HuH-7 (cell line): Measurements from ENCODE around the gene ITLN2.
"Not testable (repeated sequence)": the region's sequence is repeated elsewhere in the genome, so short reads cannot be mapped to it uniquely, and the experiment has no call there.

Experiments
- DNase-seq: peaks from one replicate; pipeline ENCODE4 v3.0.0; 2011; ENCODE audit warnings: low spot score

ITLN2 gene

GRCh38 chr1:160954158-160955104 lies at the start of gene ITLN2:
Gene ITLN2 (minus strand): TSS chr1:160954809. CDS start chr1:160954741, 68 bp downstream.
- peak; percentile 68 for DNase-seq

DNA sequence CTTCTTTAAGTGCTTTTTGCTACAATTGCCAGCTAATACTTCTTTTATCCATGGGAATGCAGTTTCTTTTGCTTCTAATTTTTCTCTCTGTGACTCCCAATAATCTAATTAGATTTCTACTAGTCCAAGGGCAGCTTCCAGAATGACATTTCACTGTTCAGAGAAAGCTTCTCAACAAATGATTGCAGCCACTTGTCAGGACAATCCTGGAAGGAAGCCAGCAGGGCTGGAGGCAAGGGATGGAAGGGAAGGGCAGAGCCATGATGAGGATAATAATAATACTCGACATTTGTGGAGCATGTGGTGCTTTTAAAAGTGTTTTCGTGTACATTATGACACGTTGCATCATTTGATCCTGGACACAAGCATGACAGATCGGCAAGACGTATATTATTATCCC lies 46.9 kb upstream of the ITLN2 start:
- no peak for DNase-seq

GRCh38 chr1:161000736-161001480 lies 46.3 kb upstream of the ITLN2 start:
- DNase-seq: no peak

- DNase-seq: no peak
These were observed 44.8 kb upstream of the ITLN2 start for GRCh38 chr1:160999376-160999775.

- DNase-seq: peak; percentile 57
These were observed 42.9 kb upstream of the ITLN2 start for GRCh38 chr1:160997323-160998038.

GRCh38 chr1:160996178-160996577 lies 41.6 kb upstream of the ITLN2 start:
- DNase-seq: no peak

- no peak for DNase-seq
These were observed 39.1 kb upstream of the ITLN2 start for GRCh38 chr1:160993544-160994193.

DNA sequence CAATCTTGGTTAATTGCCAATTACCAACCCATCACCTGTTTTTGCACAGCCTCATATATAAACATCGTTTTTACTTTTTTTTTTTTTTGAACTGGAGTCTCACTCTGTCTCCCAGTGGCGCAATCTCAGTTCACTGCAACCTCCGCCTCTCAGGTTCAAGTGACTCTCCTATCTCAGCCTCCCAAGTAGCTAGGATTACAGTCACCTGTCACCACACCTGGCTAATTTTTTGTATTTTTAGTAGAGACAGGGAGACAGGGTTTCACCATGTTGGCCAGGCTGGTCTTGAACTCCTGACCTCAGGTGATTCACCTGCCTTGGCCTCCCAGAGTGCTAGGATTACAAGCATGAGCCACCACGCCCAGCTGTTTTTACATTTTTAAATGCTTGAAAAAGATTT lies 37.4 kb upstream of the ITLN2 start:
- DNase-seq: not testable (repeated sequence)

DNA sequence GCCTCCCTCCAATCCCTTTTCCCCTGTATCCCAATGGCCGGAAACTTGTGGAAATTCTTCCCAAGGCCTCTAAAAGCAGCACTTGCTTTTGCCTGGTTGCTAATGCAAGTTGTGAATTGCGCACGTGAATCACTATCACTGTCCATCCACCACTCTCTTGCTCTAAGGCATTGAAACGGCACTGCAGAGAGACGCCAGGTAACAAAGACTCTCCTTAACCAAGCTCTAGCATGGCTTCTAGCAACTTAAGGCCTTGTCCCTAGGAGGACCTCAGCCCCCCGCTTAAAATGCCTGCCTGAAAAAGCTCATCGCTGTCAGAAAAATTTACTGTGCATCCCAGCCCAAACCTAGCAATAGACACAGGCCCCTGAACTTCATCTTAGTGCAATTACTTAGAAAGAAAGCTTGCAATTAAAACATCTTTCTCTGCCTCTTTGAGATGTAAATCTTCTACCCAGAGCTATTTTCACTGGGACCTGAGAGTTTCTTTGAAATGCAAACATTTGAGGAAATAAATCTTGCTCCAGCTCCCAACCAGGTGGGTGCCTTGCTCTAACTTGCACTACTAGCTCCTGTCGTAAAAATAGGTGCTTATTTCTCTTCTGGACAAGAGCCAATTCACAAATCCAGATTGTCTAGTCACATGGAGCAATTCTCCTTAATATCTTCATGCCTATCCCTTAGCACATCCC lies 32.9 kb upstream of the ITLN2 start:
- DNase-seq: no peak

GRCh38 chr1:160985723-160986122 lies 31.1 kb upstream of the ITLN2 start:
- DNase-seq: no peak

DNA sequence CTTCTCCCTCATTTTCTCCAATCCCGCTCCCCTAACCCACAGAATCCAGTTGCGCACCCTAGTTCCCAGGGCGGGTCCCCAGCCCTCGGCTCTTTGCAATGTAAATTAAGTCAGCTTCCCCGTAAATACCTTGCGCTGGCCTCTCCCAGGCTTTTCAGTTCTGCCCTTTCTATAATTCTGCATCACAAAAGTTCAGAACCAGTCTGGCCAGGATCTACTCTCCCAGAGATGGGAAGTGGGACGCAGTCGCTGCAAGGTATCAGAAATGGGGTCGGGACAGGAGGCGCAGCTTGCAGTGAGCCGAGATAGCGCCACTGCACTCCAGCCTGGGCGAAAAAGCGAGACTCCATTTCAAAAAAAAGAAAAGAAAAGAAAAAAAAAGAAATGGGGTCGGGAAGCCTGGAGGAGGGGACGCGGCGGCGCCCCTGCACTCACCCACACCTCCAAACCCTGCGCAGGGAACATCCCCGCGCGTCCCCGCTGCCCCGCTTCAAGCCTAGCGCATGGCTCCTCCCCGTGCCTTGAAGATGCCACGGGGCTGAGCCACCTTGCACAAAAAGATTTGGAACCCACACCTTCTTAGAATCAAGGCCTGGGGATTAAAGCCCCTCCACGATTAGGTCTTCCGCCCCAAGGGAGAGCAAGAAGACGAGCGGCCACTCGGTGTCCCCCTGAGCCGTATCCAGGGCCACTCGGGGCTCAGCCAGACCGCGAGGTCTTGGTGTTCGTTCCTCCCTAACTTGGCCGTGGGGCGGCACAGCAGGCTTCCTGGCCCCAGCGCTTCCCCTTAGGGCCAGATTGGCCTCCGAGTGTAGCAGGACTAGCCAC lies 27.2 kb upstream of the ITLN2 start:
- no peak for DNase-seq

DNA sequence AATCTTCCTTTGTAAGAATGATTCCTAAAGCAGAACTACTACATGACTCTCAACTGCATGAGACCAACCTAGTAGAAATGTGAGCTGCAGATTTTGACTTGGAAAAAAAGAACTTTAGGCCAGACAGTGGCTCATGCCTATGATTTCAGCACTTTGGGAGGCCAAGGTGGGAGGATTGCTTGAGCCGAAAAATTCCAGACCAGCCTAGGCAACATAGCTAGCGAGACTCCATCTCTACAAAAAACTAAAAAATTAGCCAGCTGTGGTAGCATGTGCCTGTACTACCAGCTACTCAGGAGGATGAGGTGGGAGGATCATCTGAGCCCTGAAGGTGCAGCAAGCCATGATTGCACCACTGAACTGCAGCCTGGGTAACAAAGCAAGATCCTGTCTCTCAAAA lies 24.7 kb upstream of the ITLN2 start:
- DNase-seq: no peak

DNA sequence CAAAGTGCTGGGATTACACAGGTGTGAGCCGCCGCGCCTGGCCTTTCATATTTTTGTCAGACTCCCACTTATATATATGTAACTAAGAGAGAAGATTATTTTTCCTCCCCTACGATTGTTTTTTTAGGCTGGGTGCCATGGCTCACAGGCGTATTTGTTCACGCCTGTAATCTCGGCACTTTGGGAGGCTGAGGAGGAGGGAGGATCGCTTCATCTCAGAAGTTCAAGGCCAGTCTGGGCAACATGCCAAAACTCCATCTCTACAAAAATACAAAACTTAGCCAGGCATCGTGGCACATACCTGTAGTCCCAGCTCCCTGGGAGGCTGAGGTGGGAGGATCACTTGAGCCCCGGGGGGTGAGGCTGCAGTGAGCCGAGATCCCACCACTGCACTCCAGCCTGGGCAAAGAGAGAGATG lies 23.9 kb upstream of the ITLN2 start:
- DNase-seq: no peak

GRCh38 chr1:160975026-160975425 lies 20.4 kb upstream of the ITLN2 start:
- no peak for DNase-seq

DNA sequence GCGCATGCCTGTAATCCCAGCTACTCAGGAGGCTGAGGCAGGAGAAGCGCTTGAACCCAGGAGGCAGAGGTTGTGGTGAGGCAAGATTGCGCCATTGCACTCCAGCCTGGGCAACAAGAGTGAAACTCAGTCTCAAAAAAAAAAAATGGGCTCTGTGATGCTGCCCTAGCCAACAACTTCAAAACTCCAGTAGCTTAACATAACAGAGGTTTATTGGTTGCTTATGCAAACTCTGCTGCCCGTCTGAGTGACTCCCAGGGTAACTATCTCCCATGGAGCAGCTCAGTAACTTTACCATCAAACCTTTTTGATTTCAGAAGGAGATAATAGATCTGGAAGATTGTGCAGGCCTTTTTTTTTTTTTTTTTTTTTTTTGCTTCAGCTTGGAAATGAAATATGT lies 18.9 kb upstream of the ITLN2 start:
- DNase-seq: no peak

- DNase-seq: no peak
These were observed 18.3 kb upstream of the ITLN2 start for GRCh38 chr1:160972939-160973338.

DNA sequence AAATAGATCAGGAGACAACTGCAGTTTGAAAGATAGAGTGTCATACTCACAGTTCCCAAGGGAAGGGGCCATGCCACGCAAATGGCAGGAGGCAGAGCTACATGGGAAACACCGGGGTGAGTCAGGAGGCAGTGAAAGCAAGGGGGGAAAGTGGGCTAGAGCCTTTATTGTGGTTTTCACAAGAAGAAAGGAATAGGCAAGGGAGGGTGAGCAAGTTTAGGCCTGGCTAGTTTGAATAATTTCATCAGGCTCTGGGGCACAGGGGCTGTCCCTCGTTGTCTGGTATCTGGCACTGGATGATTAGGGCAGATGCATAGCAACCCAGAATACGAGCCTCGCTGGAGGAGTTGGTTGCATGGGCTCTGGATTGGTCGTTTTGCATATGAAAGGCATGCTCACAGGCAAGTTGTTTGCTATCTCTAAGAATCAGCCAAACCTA lies 17.0 kb upstream of the ITLN2 start:
- no peak for DNase-seq

- no peak for DNase-seq
These were observed 8.9 kb upstream of the ITLN2 start for GRCh38 chr1:160963521-160963920.

DNA sequence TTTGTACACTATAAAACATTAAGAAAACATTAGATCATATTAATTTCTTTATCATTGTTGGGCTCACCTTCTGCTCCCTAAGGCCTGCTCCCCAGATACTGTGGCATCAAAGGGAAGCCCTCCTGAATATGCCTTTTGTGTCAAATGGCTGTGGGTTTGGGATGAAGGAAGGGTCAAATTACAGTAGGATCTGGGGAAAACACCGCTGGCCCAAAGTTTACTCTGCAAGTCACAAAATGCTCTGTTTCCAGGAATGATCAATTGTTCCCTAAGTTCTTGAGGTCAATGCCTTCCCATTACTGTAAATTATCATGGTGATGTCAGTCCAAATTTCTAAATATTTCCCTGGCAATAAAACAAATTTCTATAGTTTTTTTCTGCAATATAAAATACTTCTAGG lies 6.8 kb upstream of the ITLN2 start:
- no peak for DNase-seq

DNA sequence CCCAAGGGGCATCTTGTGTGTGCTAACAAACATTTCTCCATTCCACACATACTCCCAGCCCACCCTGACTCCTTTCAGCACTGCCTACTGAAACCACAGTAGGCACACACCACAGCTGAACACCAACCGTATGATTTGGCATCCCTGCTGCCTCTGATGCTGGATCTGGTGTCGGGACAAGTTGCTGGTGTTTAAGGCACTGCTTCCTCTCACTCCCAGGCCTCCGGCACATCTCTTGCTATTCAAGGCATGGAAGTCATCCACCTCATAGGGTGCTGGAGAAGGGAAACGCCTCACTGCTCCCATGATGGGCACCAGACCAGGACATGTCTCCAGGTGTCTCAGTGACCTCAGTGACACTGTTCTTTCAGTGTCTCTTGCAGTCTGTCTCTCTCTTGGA lies 2.4 kb upstream of the ITLN2 start:
- DNase-seq: no peak
